ENCODE measurements around the gene SPEM1.

Gene SPEM1

DNA sequence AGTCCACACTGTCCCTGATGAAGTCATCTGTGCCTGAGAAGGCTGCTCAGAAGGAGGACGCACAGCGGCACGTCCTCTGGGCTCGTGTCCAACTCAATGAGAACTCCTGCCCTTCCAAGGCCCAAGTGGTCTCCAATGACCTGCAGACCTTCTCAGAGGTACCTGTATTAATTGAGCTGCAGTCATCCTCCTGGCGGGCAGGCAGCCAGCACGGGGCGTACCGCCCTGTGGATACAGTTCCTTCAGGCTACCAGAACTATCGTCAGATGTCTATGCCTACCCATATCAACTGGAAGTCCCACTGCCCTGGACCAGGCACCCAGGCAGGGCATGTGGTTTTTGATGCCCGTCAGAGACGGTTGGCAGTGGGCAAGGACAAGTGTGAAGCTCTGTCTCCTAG, 12.2 kb downstream of the SPEM1 start:
- no peaks in the 10 kb centered on the region for H4K20me1 ChIP-seq (ENCODE audit: low read depth, low read length)
- no peak overlapping the region for H3K27ac ChIP-seq (ENCODE audit: low read depth, low read length)
- no peaks in the 10 kb centered on the region for H3K9me2 ChIP-seq (replicated peaks; ENCODE audit: insufficient read depth, low read length)
- no peaks in the 10 kb centered on the region for H3K79me2 ChIP-seq (ENCODE audit: insufficient read depth, low read length)
- H3F3A ChIP-seq (ENCODE audit: insufficient read depth), result no peaks in the 10 kb centered on the region
- no peaks in the 10 kb centered on the region for H3K27me3 ChIP-seq (ENCODE audit: low read length)
- no peak overlapping the region for H2AFZ ChIP-seq (ENCODE audit: low read depth, low read length, severe bottlenecking)
- TF ChIP-seq, protein P1, sequence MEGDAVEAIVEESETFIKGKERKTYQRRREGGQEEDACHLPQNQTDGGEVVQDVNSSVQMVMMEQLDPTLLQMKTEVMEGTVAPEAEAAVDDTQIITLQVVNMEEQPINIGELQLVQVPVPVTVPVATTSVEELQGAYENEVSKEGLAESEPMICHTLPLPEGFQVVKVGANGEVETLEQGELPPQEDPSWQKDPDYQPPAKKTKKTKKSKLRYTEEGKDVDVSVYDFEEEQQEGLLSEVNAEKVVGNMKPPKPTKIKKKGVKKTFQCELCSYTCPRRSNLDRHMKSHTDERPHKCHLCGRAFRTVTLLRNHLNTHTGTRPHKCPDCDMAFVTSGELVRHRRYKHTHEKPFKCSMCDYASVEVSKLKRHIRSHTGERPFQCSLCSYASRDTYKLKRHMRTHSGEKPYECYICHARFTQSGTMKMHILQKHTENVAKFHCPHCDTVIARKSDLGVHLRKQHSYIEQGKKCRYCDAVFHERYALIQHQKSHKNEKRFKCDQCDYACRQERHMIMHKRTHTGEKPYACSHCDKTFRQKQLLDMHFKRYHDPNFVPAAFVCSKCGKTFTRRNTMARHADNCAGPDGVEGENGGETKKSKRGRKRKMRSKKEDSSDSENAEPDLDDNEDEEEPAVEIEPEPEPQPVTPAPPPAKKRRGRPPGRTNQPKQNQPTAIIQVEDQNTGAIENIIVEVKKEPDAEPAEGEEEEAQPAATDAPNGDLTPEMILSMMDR (IDR thresholded peaks at IDR 0.05; ENCODE audit: insufficient read depth, low read length, poor library complexity, severe bottlenecking), result no peak
- TF ChIP-seq EZH2phosphoT487 (conservative IDR thresholded peaks at IDR 0.05; ENCODE audit: low read length), result no peak
- H3K4me2 ChIP-seq (ENCODE audit: low read depth, low read length, poor library complexity, severe bottlenecking), result no peak overlapping the region
- H3K4me3 ChIP-seq (ENCODE audit: insufficient read depth, low read length, poor library complexity, severe bottlenecking), result no peak overlapping the region
- H3K9me3 ChIP-seq (ENCODE audit: insufficient read depth, low read length), result no peaks in the 10 kb centered on the region
- H3K36me3 ChIP-seq (ENCODE audit: low read length), result no peaks in the 10 kb centered on the region
- no peak overlapping the region for H3K9ac ChIP-seq (ENCODE audit: low read length)

DNA sequence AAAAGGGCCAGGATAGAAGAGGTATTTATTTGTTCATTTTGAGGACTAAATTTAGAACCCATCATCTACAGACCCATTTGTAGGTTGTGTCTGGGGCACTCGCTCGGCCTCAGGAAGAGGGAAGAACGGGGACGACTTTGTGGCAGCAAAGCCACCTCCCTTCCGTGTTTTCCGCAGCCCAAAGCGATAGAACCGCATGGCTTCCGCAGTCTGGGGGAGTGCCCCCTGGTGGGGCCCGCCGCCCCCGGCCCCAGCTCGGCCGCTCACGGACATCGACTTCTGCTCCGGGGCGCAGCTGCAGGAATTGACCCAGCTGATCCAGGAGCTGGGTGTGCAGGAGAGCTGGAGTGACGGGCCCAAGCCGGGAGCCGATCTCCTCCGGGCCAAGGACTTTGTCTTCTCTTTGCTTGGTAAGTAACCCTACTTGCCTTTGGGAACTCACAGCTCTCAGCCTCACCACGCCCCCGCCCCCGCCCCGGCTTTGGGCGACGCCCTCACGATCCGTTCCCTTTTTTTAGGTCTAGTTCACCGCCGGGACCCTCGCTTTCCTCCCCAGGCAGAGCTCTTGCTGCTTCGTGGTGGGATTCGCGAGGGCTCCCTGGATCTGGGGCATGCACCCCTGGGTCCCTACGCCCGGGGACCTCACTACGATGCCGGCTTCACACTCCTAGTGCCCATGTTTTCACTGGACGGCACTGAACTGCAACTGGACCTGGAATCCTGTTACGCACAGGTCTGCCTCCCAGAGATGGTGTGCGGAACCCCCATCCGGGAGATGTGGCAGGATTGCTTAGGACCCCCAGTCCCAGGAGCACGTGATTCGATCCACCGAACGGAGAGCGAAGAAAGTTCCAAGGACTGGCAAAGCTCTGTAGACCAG, 15.8 kb downstream of the SPEM1 start:
- Histone ChIP-seq H3K27ac (ENCODE audit: low read depth, low read length) (peak overlapping the region; percentile 59), H3K27me3 (ENCODE audit: low read length) (no peaks in the 10 kb centered on the region)
- no peak for TF ChIP-seq EZH2phosphoT487 (conservative IDR thresholded peaks at IDR 0.05; ENCODE audit: low read length)
- TF ChIP-seq, protein P1 (IDR thresholded peaks at IDR 0.05; ENCODE audit: insufficient read depth, low read length, poor library complexity, severe bottlenecking), result peak; percentile 19

DNA sequence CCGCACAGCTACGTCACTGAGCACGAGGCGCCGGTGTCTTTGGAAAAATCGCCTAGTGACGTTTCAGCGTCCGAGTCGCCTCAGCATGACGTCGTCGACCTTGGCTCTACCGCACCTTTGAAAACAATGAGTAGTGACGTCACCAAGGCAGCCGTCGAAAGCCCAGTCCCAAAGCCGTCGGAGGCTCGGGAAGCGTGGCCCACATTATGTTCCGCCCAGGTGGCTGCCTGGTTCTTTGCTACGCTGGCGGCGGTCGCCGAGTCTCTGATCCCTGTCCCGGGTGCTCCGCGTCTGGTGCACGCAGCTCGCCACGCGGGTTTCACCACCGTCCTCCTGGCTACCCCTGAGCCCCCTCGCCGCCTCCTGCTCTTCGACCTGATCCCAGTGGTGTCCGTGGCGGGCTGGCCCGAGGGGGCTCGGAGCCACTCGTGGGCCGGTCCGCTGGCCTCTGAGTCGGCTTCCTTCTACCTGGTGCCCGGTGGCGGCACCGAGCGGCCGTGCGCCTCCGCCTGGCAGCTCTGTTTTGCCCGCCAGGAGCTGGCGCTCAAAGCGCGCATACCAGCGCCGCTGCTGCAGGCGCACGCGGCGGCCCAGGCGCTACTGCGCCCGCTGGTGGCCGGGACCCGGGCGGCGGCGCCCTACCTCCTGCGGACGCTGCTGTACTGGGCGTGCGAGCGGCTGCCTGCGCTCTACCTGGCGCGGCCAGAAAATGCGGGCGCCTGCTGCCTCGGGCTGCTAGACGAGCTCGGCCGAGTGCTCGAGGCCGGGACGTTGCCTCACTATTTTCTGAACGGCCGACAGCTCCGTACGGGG, 16.6 kb downstream of the SPEM1 start:
- H3F3A ChIP-seq (ENCODE audit: insufficient read depth), result no peaks in the 10 kb centered on the region
- H3K4me3 ChIP-seq (ENCODE audit: insufficient read depth, low read length, poor library complexity, severe bottlenecking), result no peak overlapping the region
- H3K4me2 ChIP-seq (ENCODE audit: low read depth, low read length, poor library complexity, severe bottlenecking), result peak overlapping the region; percentile 66
- H3K9ac ChIP-seq (ENCODE audit: low read length), result no peak overlapping the region
- H3K27ac ChIP-seq (ENCODE audit: low read depth, low read length), result no peak overlapping the region
- H2AFZ ChIP-seq (ENCODE audit: low read depth, low read length, severe bottlenecking), result no peak overlapping the region
- no peaks in the 10 kb centered on the region for H3K9me2 ChIP-seq (replicated peaks; ENCODE audit: insufficient read depth, low read length)
- TF ChIP-seq EZH2phosphoT487 (conservative IDR thresholded peaks at IDR 0.05; ENCODE audit: low read length), result no peak
- TF ChIP-seq, protein P1 (IDR thresholded peaks at IDR 0.05; ENCODE audit: insufficient read depth, low read length, poor library complexity, severe bottlenecking), result peak; percentile 47
- H3K79me2 ChIP-seq (ENCODE audit: insufficient read depth, low read length), result no peaks in the 10 kb centered on the region
- H3K36me3 ChIP-seq (ENCODE audit: low read length), result no peaks in the 10 kb centered on the region
- no peaks in the 10 kb centered on the region for H3K9me3 ChIP-seq (ENCODE audit: insufficient read depth, low read length)
- no peaks in the 10 kb centered on the region for H3K27me3 ChIP-seq (ENCODE audit: low read length)
- H4K20me1 ChIP-seq (ENCODE audit: low read depth, low read length), result no peaks in the 10 kb centered on the region

More for the DNA sequence above, 15.8 kb downstream of the SPEM1 start:
- no peaks in the 10 kb centered on the region for H3F3A ChIP-seq (ENCODE audit: insufficient read depth)
- peak overlapping the region; percentile 66 for H3K4me2 ChIP-seq (ENCODE audit: low read depth, low read length, poor library complexity, severe bottlenecking)
- H3K9me3 ChIP-seq (ENCODE audit: insufficient read depth, low read length), result no peaks in the 10 kb centered on the region
- H3K36me3 ChIP-seq (ENCODE audit: low read length), result no peaks in the 10 kb centered on the region
- H3K9me2 ChIP-seq (replicated peaks; ENCODE audit: insufficient read depth, low read length), result no peaks in the 10 kb centered on the region
- H3K9ac ChIP-seq (ENCODE audit: low read length), result peak overlapping the region; percentile 61
- peak overlapping the region; percentile 75 for H2AFZ ChIP-seq (ENCODE audit: low read depth, low read length, severe bottlenecking)
- no peaks in the 10 kb centered on the region for H4K20me1 ChIP-seq (ENCODE audit: low read depth, low read length)
- H3K79me2 ChIP-seq (ENCODE audit: insufficient read depth, low read length), result no peaks in the 10 kb centered on the region
- peak overlapping the region; percentile 77 for H3K4me3 ChIP-seq (ENCODE audit: insufficient read depth, low read length, poor library complexity, severe bottlenecking)
